Pons (tissue), 1 donor: ENCODE data around the gene LARP1.
"Not testable (repeated sequence)": the region's sequence is repeated elsewhere in the genome, so short reads cannot be mapped to it uniquely, and the experiment has no call there.

Experiments used
- DNase-seq: peaks from one replicate; pipeline ENCODE4 v3.0.0-alpha.2; 2016; ENCODE audit warnings: low spot score

The LARP1 gene

GRCh38 chr5:154755361-154756008, at the start of gene LARP1:
TSS of gene LARP1 (plus strand) at chr5:154755377. CDS start at chr5:154755758, 381 bp downstream.
- no peak for DNase-seq

DNA sequence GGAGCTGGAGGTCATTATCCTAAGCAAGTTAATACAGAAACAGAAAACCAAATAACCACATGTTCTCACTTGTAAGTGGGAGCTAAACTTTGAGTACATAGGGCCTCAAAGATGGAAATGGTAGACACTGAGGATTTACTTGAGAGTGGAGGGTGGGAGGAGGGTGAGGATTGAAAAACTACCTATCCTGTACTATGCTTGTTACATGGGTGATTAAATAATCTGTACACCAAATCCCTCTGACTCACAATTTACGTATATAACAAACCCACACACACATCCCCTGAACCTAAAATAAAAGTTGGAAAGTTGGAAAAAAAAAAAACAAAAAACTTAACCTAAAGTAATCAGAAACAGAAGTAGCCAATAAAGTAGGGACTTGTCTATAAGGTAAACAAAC, 48.8 kb upstream of the LARP1 start:
- no peak for DNase-seq

GRCh38 chr5:154707641-154708040, 47.5 kb upstream of the LARP1 start:
- DNase-seq: no peak

DNA sequence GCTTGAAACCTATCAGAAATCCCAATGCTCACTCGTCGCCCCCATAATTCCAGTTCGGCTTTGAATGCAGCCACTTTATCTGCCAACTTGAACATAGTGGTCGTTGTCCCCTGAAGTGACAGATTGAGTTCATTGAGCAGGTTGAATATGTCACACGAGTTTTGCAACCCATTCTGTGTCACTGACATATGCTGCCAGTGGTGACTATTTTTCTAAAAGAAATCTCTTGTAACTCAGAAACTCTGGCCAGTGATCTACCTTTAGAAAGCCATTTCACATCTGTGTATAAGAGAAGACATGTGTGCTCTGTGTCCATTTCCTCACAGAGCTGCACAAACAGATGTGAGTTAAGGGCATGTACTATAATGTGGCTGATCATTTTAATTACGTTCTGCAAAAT, 47.0 kb upstream of the LARP1 start:
- DNase-seq: no peak

- no peak for DNase-seq
Observed at GRCh38 chr5:154708846-154709245, 46.3 kb upstream of the LARP1 start.

- no peak for DNase-seq
Observed at GRCh38 chr5:154709368-154710305, 45.5 kb upstream of the LARP1 start.

- DNase-seq: no peak
Observed at GRCh38 chr5:154712518-154713437, 42.4 kb upstream of the LARP1 start.

DNA sequence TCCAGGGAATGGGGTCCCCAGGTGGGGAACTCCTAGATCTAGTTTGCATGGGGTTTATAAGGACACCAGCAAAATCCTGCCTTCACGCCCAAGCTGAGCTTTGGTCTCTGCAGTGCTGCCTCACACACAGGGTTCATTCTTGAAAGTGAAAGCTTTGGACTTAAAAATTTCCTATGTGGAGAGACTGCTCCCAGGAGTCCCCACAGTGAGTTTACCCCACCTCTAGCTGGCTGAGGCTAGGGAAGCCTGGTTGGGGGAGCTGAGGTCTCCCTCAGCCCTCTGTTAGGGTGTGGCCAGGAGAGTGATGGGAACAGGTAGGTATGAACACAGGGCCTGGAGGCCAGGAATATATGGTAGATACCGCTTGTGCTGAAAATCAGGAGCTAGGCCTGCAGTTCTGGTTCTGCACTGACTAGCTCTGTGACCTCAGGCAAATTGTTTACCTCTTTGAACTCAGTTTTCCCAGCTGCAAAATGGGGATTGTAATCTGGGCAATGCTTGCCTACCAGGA, 41.5 kb upstream of the LARP1 start:
- no peak for DNase-seq

DNA sequence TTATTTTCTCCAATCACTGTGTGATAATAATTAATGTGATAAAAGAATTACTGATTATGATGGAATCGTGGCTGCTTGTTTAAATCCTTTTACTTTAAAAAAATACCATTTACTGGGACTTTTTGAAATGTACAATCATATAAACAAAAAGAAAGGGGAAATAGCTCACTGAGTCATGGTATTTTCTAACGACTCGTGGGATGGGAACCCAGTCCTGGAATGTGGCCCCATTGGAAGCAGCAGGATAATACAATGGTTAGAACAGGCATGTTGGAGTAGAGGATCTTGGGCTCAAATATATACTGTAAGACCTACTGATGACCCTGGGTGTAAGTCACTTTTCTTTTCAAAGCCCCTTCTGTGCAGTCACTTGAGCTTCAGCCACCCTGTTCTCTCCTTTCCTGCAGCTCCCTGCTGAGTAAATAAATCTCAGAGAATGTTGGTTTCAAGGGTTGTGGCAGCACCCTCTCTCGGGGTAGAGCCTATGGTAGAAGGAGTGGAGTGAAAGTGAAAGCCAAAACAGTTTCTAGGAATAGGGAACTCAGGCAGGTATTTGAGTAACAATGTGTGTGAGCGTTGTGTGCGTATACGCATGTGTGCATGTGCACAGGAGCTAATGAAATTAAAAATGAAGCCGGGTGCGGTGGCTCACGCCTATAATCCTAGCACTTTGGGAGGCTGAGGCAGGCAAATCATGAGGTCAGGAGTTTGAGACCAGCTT, 40.8 kb upstream of the LARP1 start:
- peak; percentile 31 for DNase-seq

DNA sequence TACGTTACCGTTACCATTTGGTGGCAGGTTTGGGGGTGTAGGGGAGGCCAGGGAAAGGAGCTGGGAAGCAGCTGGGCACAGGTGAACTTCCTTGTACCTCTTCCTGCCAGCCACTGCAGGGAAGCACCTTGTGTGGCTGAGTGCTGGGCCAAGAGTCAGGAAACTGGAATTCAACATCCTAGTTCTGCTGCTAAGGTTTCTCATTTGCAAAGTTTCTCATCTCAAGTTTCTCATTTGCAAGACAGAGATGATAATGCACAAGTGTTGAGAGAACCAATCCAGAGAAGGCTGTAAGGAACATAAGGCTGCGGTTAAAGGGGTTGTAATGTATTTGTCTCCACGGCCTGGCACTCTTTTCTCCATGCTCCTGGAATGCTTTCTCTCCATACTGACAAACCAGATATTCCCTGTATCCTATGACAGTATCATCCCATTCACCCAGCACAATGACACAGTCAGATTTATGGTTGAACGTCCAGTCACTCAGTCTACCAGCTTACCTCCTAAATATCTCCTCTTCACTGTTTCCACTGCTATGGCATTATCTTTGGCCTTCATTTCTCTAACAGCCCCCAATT, 33.6 kb upstream of the LARP1 start:
- no peak for DNase-seq

DNA sequence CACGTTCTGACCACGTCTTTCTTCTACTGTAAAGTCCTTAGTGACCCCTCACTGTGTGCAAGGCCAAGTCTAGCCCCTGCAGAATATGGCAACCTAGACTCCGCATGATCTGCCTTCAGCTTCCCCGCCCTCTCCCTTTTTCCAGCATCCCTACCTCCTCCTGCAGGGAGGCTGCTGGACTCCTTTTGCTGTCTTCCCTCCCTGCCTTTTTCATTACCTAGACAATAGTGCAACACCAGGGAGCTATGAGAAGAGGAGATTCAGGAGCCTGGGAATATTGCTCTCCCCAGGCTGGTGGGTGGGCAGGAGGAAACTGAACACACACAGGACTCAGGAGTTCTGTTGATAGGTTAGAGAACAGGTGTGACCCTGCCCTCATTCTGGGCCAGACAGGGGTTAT, 33.1 kb upstream of the LARP1 start:
- no peak for DNase-seq

GRCh38 chr5:154722936-154723335, 32.2 kb upstream of the LARP1 start:
- DNase-seq: no peak

DNA sequence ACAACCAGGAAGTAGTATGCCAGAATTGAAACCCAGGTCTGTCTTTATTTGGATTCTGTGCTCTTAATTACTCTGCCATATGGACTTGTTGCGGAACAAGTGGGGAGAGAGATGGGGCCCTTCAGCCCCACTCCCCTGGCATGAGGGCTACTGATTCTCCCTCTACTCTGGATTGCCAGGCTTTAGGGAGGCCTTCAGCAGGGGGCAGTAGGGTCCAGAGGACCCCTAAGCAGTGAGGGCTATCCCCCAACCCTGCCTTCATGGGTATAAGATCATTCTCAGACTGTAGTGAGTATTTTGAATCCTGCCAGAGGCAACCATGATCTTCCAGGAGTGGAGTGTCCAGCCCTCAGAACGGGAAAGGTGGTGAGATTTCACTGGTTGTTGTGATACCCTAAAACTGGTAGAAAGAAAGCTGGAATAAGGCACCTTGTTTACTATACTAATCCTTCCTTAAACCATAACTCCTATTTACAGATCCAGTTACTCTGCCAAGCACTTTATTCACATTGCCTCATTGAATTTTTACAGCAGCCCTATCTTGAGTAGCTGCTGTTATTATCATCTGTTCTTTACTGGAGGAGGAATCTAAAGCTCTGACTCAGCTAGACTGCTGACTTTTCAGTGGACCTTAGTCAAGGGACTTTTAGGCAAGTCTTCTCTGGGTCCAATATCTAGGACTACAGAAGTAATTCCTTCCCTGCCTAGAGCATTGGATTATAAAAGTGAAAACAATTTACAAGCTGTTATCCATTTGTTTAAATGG, 31.3 kb upstream of the LARP1 start:
- DNase-seq: no peak

GRCh38 chr5:154727361-154727760, 27.8 kb upstream of the LARP1 start:
- DNase-seq: no peak

GRCh38 chr5:154728939-154729588, 26.1 kb upstream of the LARP1 start:
- no peak for DNase-seq

DNA sequence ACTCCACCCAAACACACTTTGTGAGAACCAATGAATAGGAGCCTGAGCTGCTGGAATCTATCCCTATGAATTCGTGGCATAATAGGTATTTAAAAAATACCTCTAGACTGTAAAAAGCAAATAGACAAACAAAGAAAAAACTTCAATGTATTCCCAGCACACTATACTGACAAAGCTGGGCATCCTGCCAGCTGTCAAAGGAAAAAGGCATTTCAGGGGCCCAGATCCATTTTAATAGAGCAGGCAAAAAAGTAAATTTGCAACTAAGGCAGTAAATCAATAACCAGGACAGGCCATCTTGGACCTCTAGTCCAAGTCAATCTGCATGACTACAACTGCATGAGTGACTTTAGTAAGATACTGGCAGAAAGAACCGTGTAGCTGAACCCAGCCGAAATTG, 25.6 kb upstream of the LARP1 start:
- DNase-seq: no peak

- DNase-seq: not testable (repeated sequence)
Observed at GRCh38 chr5:154730761-154731160, 24.4 kb upstream of the LARP1 start.

- DNase-seq: no peak
Observed at GRCh38 chr5:154732212-154732611, 23.0 kb upstream of the LARP1 start.

- no peak for DNase-seq
Observed at GRCh38 chr5:154734370-154735248, 20.6 kb upstream of the LARP1 start.
